Inflammatory macrophage (primary cell): ENCODE results near the gene SPNS1.
A peak's percentile ranks its signal among the peaks of the same experiment; 100 is the strongest.
"Not testable (repeated sequence)": the region's sequence is repeated elsewhere in the genome, so short reads cannot be mapped to it uniquely, and the experiment has no call there.

Experiments
- DNase-seq, 2 donors: peaks; one replicate each; pipeline ENCODE4 v3.0.0-alpha.2; 2020 to 2022
- total RNA-seq, 18 experiments: gene quantifications; one replicate each; lab custom pipeline; 2026; ENCODE audit warnings: mixed read lengths in 6 of 18, inconsistent platforms in 2 of 18; lab: John Stamatoyannopoulos, UW

The SPNS1 gene
- 0.29 to 3.0 (median 1.00) reads per million in 18 experiments for total RNA-seq

- peak; percentile 97 to 98 for DNase-seq
Measured at GRCh38 chr16:28974437-28975157, at the start of gene SPNS1. Gene SPNS1, plus strand, starts transcription at chr16:28974778. Its CDS starts 374 bp downstream, at chr16:28975152.

- peak; percentile 60 to 76 for DNase-seq
Measured at GRCh38 chr16:28925386-28926228, 49.0 kb upstream of the SPNS1 start.

- DNase-seq = not testable (repeated sequence)
Measured at GRCh38 chr16:28926284-28926683, 48.3 kb upstream of the SPNS1 start.

GRCh38 chr16:28927815-28928214 is 46.8 kb upstream of the SPNS1 start:
- no peak for DNase-seq

GRCh38 chr16:28930203-28930602 is 44.4 kb upstream of the SPNS1 start:
- DNase-seq = no peak

GRCh38 chr16:28930652-28931051 is 43.9 kb upstream of the SPNS1 start:
- no peak for DNase-seq

- DNase-seq = no peak
Measured at GRCh38 chr16:28931801-28932225, 42.8 kb upstream of the SPNS1 start, which contains the start of gene CD19. Gene CD19, plus strand, starts transcription at chr16:28931971. Its CDS starts 30 bp downstream, at chr16:28932001.

- DNase-seq = no peak
Measured at GRCh38 chr16:28932339-28933141, 42.0 kb upstream of the SPNS1 start.

- DNase-seq = no peak
Measured at GRCh38 chr16:28933171-28933570, 41.4 kb upstream of the SPNS1 start.

GRCh38 chr16:28935346-28935745 is 39.2 kb upstream of the SPNS1 start:
- no peak for DNase-seq

GRCh38 chr16:28935924-28936783 is 38.4 kb upstream of the SPNS1 start:
- peak; percentile 98 for DNase-seq

GRCh38 chr16:28936784-28937155 is 37.8 kb upstream of the SPNS1 start:
- DNase-seq = no peak

GRCh38 chr16:28937222-28937876 is 37.2 kb upstream of the SPNS1 start:
- DNase-seq = no peak

GRCh38 chr16:28938721-28939120 is 35.9 kb upstream of the SPNS1 start:
- DNase-seq = no peak

- not testable (repeated sequence) for DNase-seq
Measured at GRCh38 chr16:28939825-28940224, 34.8 kb upstream of the SPNS1 start.

GRCh38 chr16:28943281-28943680 is 31.3 kb upstream of the SPNS1 start:
- no peak for DNase-seq

GRCh38 chr16:28946681-28947080 is 27.9 kb upstream of the SPNS1 start:
- DNase-seq = no peak

GRCh38 chr16:28950648-28951409 is 23.7 kb upstream of the SPNS1 start, which contains the start of gene NFATC2IP:
Gene NFATC2IP, plus strand, starts transcription at chr16:28950937. Its CDS starts 75 bp downstream, at chr16:28951012.
- DNase-seq = peak; percentile 100

GRCh38 chr16:28951410-28951943 is 23.1 kb upstream of the SPNS1 start:
- peak in 1 of 2 donors; percentile 4 for DNase-seq

GRCh38 chr16:28958216-28958615 is 16.4 kb upstream of the SPNS1 start:
- peak; percentile 29 to 56 for DNase-seq
